ENCODE measurements around the gene NDST3.

DNA sequence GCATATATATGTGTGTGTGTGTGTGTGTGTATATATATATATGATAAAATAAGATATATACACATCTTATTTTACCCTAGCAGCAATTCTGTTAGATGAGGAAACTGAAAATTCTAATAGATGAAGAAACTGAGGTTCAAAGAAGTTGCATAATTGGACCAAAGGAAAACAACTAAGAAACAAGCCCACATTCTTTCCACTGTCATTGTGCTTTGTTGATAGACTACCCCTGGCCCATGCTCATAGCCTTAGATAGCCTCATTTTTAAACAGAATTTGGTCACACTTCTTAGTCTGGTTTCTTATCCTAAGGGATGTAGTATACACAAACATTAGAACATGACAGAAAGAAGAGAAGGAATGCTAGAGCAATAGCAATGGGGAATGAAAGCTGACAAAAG, 138.8 kb downstream of the NDST3 start:
- TF ChIP-seq CTCF (IDR thresholded peaks at IDR 0.05) (no peak), POLR2A (IDR thresholded peaks at IDR 0.05) (no peak)
